Liver (tissue), 9 donors: ENCODE data around the gene YIPF6. TPM values are rescaled to one million over a fixed set of nuclear protein-coding genes. Genes with fewer than 3 reads are reported as not detected.
A peak's percentile ranks its signal among the peaks of the same experiment; 100 is the strongest.

Experiments
- DNase-seq: peaks from one replicate; pipeline ENCODE4 v3.0.0-alpha.2; 2017; ENCODE audit warnings: low spot score
- H3K27ac ChIP-seq, 2 donors: one replicate each; pipeline ENCODE4 v1.7.0; 2013; ENCODE audit warnings: inconsistent platforms in 2 of 2, low read length in 2 of 2, control low read depth in 1 of 2, low read depth in 1 of 2, mild to moderate bottlenecking in 1 of 2
- H3K27me3 ChIP-seq, 4 donors: one replicate each; pipeline versions ENCODE4 v1.6.1 to v1.7.0; 2013; ENCODE audit warnings: low read length in 3 of 4, inconsistent platforms in 1 of 4, mild to moderate bottlenecking in 1 of 4, moderate library complexity in 1 of 4; ENCODE audit not compliant: control insufficient read depth in 4 of 4, insufficient read depth in 4 of 4
- H3K36me3 ChIP-seq, 4 donors: one replicate each; pipeline versions ENCODE4 v1.6.1 to v1.7.0; 2013; ENCODE audit warnings: low read length in 3 of 4, mild to moderate bottlenecking in 3 of 4, low read depth in 1 of 4, moderate library complexity in 1 of 4; ENCODE audit not compliant: control insufficient read depth in 4 of 4, insufficient read depth in 3 of 4
- H3K4me1 ChIP-seq, 4 donors: one replicate each; pipeline versions ENCODE4 v1.6.1 to v1.7.0; 2013; ENCODE audit warnings: low read length in 3 of 4, mild to moderate bottlenecking in 3 of 4, moderate library complexity in 1 of 4; ENCODE audit not compliant: control insufficient read depth in 4 of 4, insufficient read depth in 4 of 4
- H3K4me3 ChIP-seq, 3 donors: one replicate each; pipeline versions ENCODE4 v1.6.1 to v1.7.0; 2013; ENCODE audit warnings: low read length in 3 of 3, control low read depth in 1 of 3, low read depth in 1 of 3, mild to moderate bottlenecking in 1 of 3
- H3K9ac ChIP-seq, 2 donors: one replicate each; pipeline ENCODE4 v1.7.0; 2013; ENCODE audit warnings: low read length in 2 of 2, mild to moderate bottlenecking in 2 of 2, moderate library complexity in 2 of 2, control low read depth in 1 of 2, low read depth in 1 of 2
- H3K9me3 ChIP-seq, 4 donors: one replicate each; pipeline versions ENCODE4 v1.6.1 to v1.7.0; 2013; ENCODE audit warnings: low read length in 3 of 4; ENCODE audit not compliant: control insufficient read depth in 4 of 4
- CTCF ChIP-seq: fragments of 150-350 bp; IDR thresholded peaks from 2 replicates; pipeline ENCODE4 v1.5.1; 2017; ENCODE audit warnings: improper control_type of control experiment, low read depth, low read length; ENCODE audit not compliant: missing input control
- EGR1 ChIP-seq, 2 donors: IDR thresholded peaks; 2 replicates each; pipeline ENCODE4 v1.6.1; 2016 to 2018; ENCODE audit warnings: antibody characterized with exemption in 2 of 2, low read depth in 2 of 2
- FOXA1 ChIP-seq: IDR thresholded peaks from 2 replicates; pipeline ENCODE4 v1.6.1; 2016; ENCODE audit warnings: antibody characterized with exemption
- FOXA2 ChIP-seq: IDR thresholded peaks from 2 replicates; pipeline ENCODE4 v1.6.1; 2016; ENCODE audit warnings: antibody characterized with exemption
- GABPA ChIP-seq, 2 donors: IDR thresholded peaks in 1 of 2; conservative IDR thresholded peaks in 1 of 2; 2 replicates each; pipeline ENCODE4 v1.6.1; 2016; ENCODE audit warnings: antibody characterized with exemption in 2 of 2, mild to moderate bottlenecking in 1 of 2, moderate library complexity in 1 of 2
- HNF4A ChIP-seq, 2 donors: conservative IDR thresholded peaks; 2 replicates each; pipeline ENCODE4 v1.6.1; 2016; ENCODE audit warnings: antibody characterized with exemption in 2 of 2, mild to moderate bottlenecking in 2 of 2
- HNF4G ChIP-seq: IDR thresholded peaks from 2 replicates; pipeline ENCODE4 v1.6.1; 2016; ENCODE audit warnings: antibody characterized with exemption
- JUND ChIP-seq, 2 donors: IDR thresholded peaks; 2 replicates each; pipeline ENCODE4 v1.6.1; 2016; ENCODE audit warnings: antibody characterized with exemption in 2 of 2
- NR2F2 ChIP-seq: IDR thresholded peaks from 2 replicates; pipeline ENCODE4 v1.6.1; 2016; ENCODE audit warnings: antibody characterized with exemption
- RAD21 ChIP-seq, 2 donors: IDR thresholded peaks; 2 replicates each; pipeline ENCODE4 v1.6.1; 2016; ENCODE audit warnings: antibody characterized with exemption in 2 of 2, mild to moderate bottlenecking in 2 of 2
- REST ChIP-seq: IDR thresholded peaks from 2 replicates; pipeline ENCODE4 v1.6.1; 2016; ENCODE audit warnings: antibody characterized with exemption, mild to moderate bottlenecking
- RXRA ChIP-seq, 2 donors: IDR thresholded peaks; 2 replicates each; pipeline ENCODE4 v1.6.1; 2017 to 2018; ENCODE audit warnings: antibody characterized with exemption in 2 of 2, mild to moderate bottlenecking in 1 of 2
- SP1 ChIP-seq: IDR thresholded peaks from 2 replicates; pipeline ENCODE4 v1.6.1; 2018; ENCODE audit warnings: antibody characterized with exemption, mild to moderate bottlenecking
- TAF1 ChIP-seq: conservative IDR thresholded peaks from 2 replicates; pipeline ENCODE4 v1.6.1; 2016; ENCODE audit warnings: antibody characterized with exemption, mild to moderate bottlenecking
- YY1 ChIP-seq: IDR thresholded peaks from 2 replicates; pipeline ENCODE4 v1.6.1; 2016; ENCODE audit warnings: antibody characterized with exemption, mild to moderate bottlenecking
- ZBTB33 ChIP-seq: IDR thresholded peaks from 2 replicates; pipeline ENCODE4 v1.6.1; 2016; ENCODE audit warnings: antibody characterized with exemption
- WGBS: extraction: QIAGEN DNeasy Blood & Tissue Kit; methylation state at CpG from one replicate; pipeline ENCODE4 v1.1.7; 2013; 5-methylcytosine and 5-hydroxymethylcytosine counted together
- polyA plus RNA-seq, 2 donors: library from polyadenylated mRNA; stranded (reverse) in 1 of 2; unstranded in 1 of 2; fragments of 200-250 nt in 1 of 2; fragments of >200 nt in 1 of 2; fragmentation: Nextera tagmentation in 1 of 2; extraction: Ambion mirVana in 1 of 2; gene quantifications; one replicate each; pipeline versions ENCODE4 v1.2.1 to v1.2.3, GENCODE V29; 2013 to 2015
- total RNA-seq, 2 donors: library from RNA; depleted of rRNA; stranded (reverse); fragments of >200 nt; gene quantifications; one replicate each; pipeline ENCODE4 v1.2.3, GENCODE V29; 2014
- TF ChIP-seq, protein P1 (sequence below): IDR thresholded peaks from 2 replicates; pipeline ENCODE4 v1.6.1; 2016; ENCODE audit warnings: antibody characterized with exemption
- TF ChIP-seq, protein P2 (sequence below): IDR thresholded peaks from 2 replicates; pipeline ENCODE4 v1.6.1; 2016; ENCODE audit warnings: antibody characterized with exemption
- donor health status: healthy.
- donor health status: healthy.
- donor health status: healthy.
- donor health status: healthy.
- donor health status: healthy.

The YIPF6 gene
- total and polyA plus RNA-seq, 4 donors, result 11.9 to 36.3 (median 28.4) TPM

DNA sequence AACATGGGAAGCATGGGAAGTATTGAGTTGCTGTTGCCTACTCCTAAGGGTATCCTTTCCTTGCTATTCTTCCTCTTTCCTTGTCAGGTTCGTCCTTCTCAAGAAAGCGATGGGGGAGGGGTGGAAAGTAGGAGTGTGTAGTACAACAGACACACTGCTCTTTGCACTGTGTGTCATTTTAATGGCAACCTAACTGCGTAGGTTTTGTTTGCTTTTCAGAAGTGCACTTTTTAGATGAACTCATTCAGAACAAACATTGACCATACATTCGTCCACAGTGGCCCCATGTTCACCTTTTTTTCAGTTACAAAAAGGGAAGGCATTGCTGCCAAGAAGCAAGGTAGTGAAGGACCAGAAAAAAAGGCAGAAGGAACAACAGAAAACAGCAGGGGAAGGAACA, 10.2 kb upstream of the YIPF6 start:
- no peak overlapping the region for H3K9ac ChIP-seq
- H3K4me1 ChIP-seq, result peaks cover 0 to 2% (median 0%) of the 10 kb centered on the region in 4 donors
- no peak overlapping the region for H3K27ac ChIP-seq
- H3K4me3 ChIP-seq, result no peak overlapping the region
- H3K27me3 ChIP-seq, result no peaks in the 10 kb centered on the region
- TF ChIP-seq EGR1 (IDR thresholded peaks at IDR 0.05; ENCODE audit: low read depth in 2 of 2) (no peak), HNF4A (conservative IDR thresholded peaks at IDR 0.05) (peak; percentile 73 to 77), CTCF (no peak), NR2F2 (no peak), TAF1 (no peak), FOXA2 (peak; percentile 11), SP1 (peak; percentile 79), RXRA (IDR thresholded peaks at IDR 0.05) (peak; percentile 37 to 55), RAD21 (IDR thresholded peaks at IDR 0.05) (no peak), YY1 (peak; percentile 57), JUND (IDR thresholded peaks at IDR 0.05) (peak in 1 of 2 donors; percentile 47), GABPA (IDR thresholded peaks at IDR 0.05 in 1 of 2, conservative IDR thresholded peaks at IDR 0.05 in 1 of 2) (no peak), ZBTB33 (no peak), REST (peak; percentile 20), FOXA1 (no peak), HNF4G (no peak)
- TF ChIP-seq, protein P1, sequence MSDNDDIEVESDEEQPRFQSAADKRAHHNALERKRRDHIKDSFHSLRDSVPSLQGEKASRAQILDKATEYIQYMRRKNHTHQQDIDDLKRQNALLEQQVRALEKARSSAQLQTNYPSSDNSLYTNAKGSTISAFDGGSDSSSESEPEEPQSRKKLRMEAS, result no peak
- TF ChIP-seq, protein P2, sequence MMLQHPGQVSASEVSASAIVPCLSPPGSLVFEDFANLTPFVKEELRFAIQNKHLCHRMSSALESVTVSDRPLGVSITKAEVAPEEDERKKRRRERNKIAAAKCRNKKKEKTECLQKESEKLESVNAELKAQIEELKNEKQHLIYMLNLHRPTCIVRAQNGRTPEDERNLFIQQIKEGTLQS, result no peak
- no peaks in the 10 kb centered on the region for H3K36me3 ChIP-seq
- DNase-seq, result no peak
- 30% methylated on average over 4 of the region's 4 CpGs for WGBS
- H3K9me3 ChIP-seq, result no peaks in the 10 kb centered on the region
